Measurements from ENCODE around the gene SUSD5.

DNA sequence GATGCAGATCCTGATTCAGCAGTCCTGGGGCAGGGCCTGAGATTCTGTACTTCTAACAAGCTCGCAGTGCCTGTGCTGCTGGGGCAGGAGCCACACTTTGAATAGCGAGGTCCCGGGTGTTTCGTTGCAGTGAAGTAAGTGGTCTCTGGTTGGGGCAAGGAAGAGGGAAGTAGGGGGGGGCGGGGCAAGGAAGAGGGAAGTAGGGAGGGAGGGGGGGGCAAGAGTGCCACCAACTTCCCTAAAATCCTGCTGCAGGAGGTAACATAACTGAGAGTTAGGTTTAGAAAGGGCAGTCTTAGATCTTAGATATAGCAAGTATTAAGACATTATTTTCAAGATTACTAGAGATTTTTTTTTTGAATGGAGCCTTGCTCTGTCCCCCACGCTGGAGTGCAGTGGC lies 69.3 kb downstream of the SUSD5 start:
- TF ChIP-seq GATA2 (IDR thresholded peaks at IDR 0.05; ENCODE audit: low read depth, low read length) (no peak), GATA3 (IDR thresholded peaks at IDR 0.05; ENCODE audit: low read depth, low read length) (no peak)
